K562 (cell line): ENCODE results near the gene CD74. TPM values are rescaled to one million over a fixed set of nuclear protein-coding genes. Genes with fewer than 3 reads are reported as not detected.
"Not testable (repeated sequence)": the region's sequence is repeated elsewhere in the genome, so short reads cannot be mapped to it uniquely, and the experiment has no call there.

ENCODE experiments used
- ATAC-seq: fragments of 200-7000 bp; cut with Tn5 transposase; 3 replicates; pipeline ENCODE4 v1.9.1; 2020; ENCODE audit warnings: moderate library complexity
- BruUV-seq: library from RNA; stranded (reverse); fragments of 400-500 nt; replicated peaks from 2 replicates; lab custom pipeline; 2021; lab: Mats Ljungman, UMichigan
- CTCF ChIA-PET: fragments of 300-600 bp; formaldehyde crosslinking; extraction: SDS; loops from one replicate; lab custom pipeline; 2021; ENCODE audit warnings: low intra/inter-chr PET ratio; lab: Yijun Ruan, JAX
- POLR2A ChIA-PET: fragments of 300-600, 350-650 bp; sonication (Branson Sonifier 250); formaldehyde crosslinking; extraction: SDS; loops from one replicate; lab custom pipeline; 2021; ENCODE audit warnings: antibody characterized with exemption, inconsistent platforms; lab: Yijun Ruan, JAX
- DNase-seq, 4 experiments: peaks; one replicate each; pipeline versions ENCODE4 v3.0.0 to v3.0.0-alpha.2; 2011 to 2018; ENCODE audit warnings: low spot score in 3 of 4, mixed read lengths in 3 of 4; ENCODE audit errors: extremely low read depth in 1 of 4
- FAIRE-seq: peaks from 2 replicates; lab custom pipeline; 2011; peaks lifted over from hg19 to GRCh38; lab: Jason Lieb, UNC
- H2AFZ ChIP-seq: 2 replicates; pipeline ENCODE4 v1.6.0; 2011; ENCODE audit warnings: low read depth, low read length, control low read depth, inconsistent platforms
- H3K27ac ChIP-seq: fragments of 200-600 bp; 3 replicates; pipeline ENCODE4 v1.8.0; 2011; ENCODE audit warnings: low read depth, mild to moderate bottlenecking, control low read depth, inconsistent platforms, low read length, moderate library complexity, mixed read lengths; ENCODE audit errors: extremely low read depth
- H3K27me3 ChIP-seq, 2 experiments: fragments of 300-600 bp in 1 of 2; 2 replicates in 1 of 2; 3 replicates in 1 of 2; pipeline versions ENCODE4 v1.6.0 to v1.8.0; 2011; ENCODE audit warnings: inconsistent platforms in 2 of 2, low read length in 2 of 2, mild to moderate bottlenecking in 1 of 2, mixed read lengths in 1 of 2, moderate library complexity in 1 of 2; ENCODE audit not compliant: control insufficient read depth in 2 of 2, insufficient read depth in 2 of 2
- H3K36me3 ChIP-seq: fragments of 300-600 bp; 3 replicates; pipeline ENCODE4 v1.8.0; 2011; ENCODE audit warnings: mild to moderate bottlenecking, low read length, inconsistent platforms; ENCODE audit not compliant: control insufficient read depth, insufficient read depth
- H3K4me1 ChIP-seq, 2 experiments: fragments of 200-600 bp in 1 of 2; replicated peaks in 1 of 2; 2 replicates in 1 of 2; 3 replicates in 1 of 2; pipeline versions ENCODE4 v1.5.1 to v1.8.0; 2011; ENCODE audit warnings: inconsistent platforms in 2 of 2, low read length in 2 of 2, mild to moderate bottlenecking in 1 of 2, mixed read lengths in 1 of 2, moderate library complexity in 1 of 2; ENCODE audit not compliant: control insufficient read depth in 2 of 2, insufficient read depth in 2 of 2
- H3K4me2 ChIP-seq: 2 replicates; pipeline ENCODE4 v1.6.1; 2011; ENCODE audit warnings: low read length, control low read depth, inconsistent platforms, mixed read lengths; ENCODE audit not compliant: insufficient read depth
- H3K4me3 ChIP-seq: fragments of 200-600 bp; sonication (generic), shearing (Covaris generic); 2 replicates; pipeline ENCODE4 v1.5.1; 2016; ENCODE audit warnings: control low read depth, inconsistent platforms
- H3K79me2 ChIP-seq: fragments of 200-600 bp; 3 replicates; pipeline ENCODE4 v1.8.0; 2011; ENCODE audit warnings: low read length, inconsistent platforms; ENCODE audit not compliant: control insufficient read depth, insufficient read depth
- H3K9ac ChIP-seq, 2 experiments: 2 replicates each; pipeline versions ENCODE4 v1.6.0 to v1.6.1; 2011; ENCODE audit warnings: low read depth in 2 of 2, low read length in 2 of 2, control low read depth in 1 of 2, inconsistent platforms in 1 of 2, mild to moderate bottlenecking in 1 of 2, mixed read lengths in 1 of 2; ENCODE audit not compliant: insufficient read depth in 1 of 2
- H3K9me1 ChIP-seq: one replicate; pipeline ENCODE4 v1.6.0; 2011; ENCODE audit warnings: inconsistent platforms, mild to moderate bottlenecking, low read length, moderate library complexity; ENCODE audit not compliant: control insufficient read depth, insufficient read depth
- H3K9me3 ChIP-seq: replicated peaks from 2 replicates; pipeline ENCODE4 v1.5.1; 2011; ENCODE audit warnings: low read depth, low read length, inconsistent platforms; ENCODE audit not compliant: control insufficient read depth, insufficient read depth
- H4K20me1 ChIP-seq: replicated peaks from 2 replicates; pipeline ENCODE4 v1.6.1; 2011; ENCODE audit warnings: low read length, inconsistent platforms, mixed read lengths; ENCODE audit not compliant: control insufficient read depth, insufficient read depth
- SPI1 ChIP-seq: IDR thresholded peaks from 2 replicates; pipeline ENCODE4 v1.6.1; 2011; ENCODE audit warnings: low read depth, low read length, control low read depth, borderline replicate concordance
- ZBTB33 ChIP-seq: sonication (generic); formaldehyde crosslinking; IDR thresholded peaks from 2 replicates; pipeline ENCODE4 v1.8.1; 2023; ENCODE audit warnings: mild to moderate bottlenecking, missing genetic modification reagents
- WGBS: fragments of 100-300 bp; shearing (Covaris generic); methylation state at CpG from one replicate; pipeline ENCODE4 v1.1.6; 2016; ENCODE audit warnings: low coverage, mixed read lengths; ENCODE audit not compliant: insufficient coverage; ENCODE audit errors: missing lambda C conversion rate; 5-methylcytosine and 5-hydroxymethylcytosine counted together
- in situ Hi-C: fragments of 300-500 bp; cut with MboI; formaldehyde crosslinking; loops from 4 replicates; pipeline ENCODE4 v1.15.0; 2018; ENCODE audit warnings: inconsistent platforms, mixed read lengths
- intact Hi-C: fragments of 100-400 bp; cut with micrococcal nuclease; formaldehyde crosslinking; loops from 2 replicates; pipeline ENCODE4 v1.14.2; 2022
- polyA plus RNA-seq, 8 experiments: library from polyadenylated mRNA; depleted of rRNA in 4 of 8; stranded (reverse) in 5 of 8; unstranded in 3 of 8; fragments of >200 nt; fragmentation: Nextera tagmentation in 2 of 8; fragmentation: Illumina TruSeq in 1 of 8; extraction: Ambion mirVana in 2 of 8; extraction: Trizol in 1 of 8; gene quantifications; 2 replicates each; pipeline versions ENCODE4 v1.2.1 to v1.2.3, GENCODE V29; 2011 to 2014; ENCODE audit warnings: inconsistent platforms in 1 of 8, missing spikeins in 1 of 8
- total RNA-seq, 7 experiments: library from RNA; depleted of rRNA in 6 of 7; stranded (reverse); fragments of >200 nt in 6 of 7; fragmentation: Illumina TruSeq in 2 of 7; extraction: Trizol in 2 of 7; gene quantifications; 2 replicates each; pipeline versions ENCODE4 v1.2.1 to v1.2.3, GENCODE V29; 2011 to 2021; ENCODE audit warnings: low replicate concordance in 1 of 7

CD74 gene
- total and polyA plus RNA-seq, 9 of the 15 experiments (the other 6 are each of a cell fraction or from before 2014, with no cell fraction given), result 0.07 to 4.8 (median 0.32) TPM

GRCh38 chr5:150454027-150454426, 41.3 kb upstream of the CD74 start:
- in situ Hi-C loops, result loop anchor here (10.0 kb wide), 2 partner anchors 201 to 391 kb away; partner anchors contain the start of gene IRGM

More at GRCh38 chr5:150454027-150454426, 41.3 kb upstream of the CD74 start:
- intact Hi-C loops, result loop anchor here (10.0 kb wide), 1 partner anchor 321 kb away; the partner anchor contains the start of gene SMIM3
- BruUV-seq, ATAC-seq, H4K20me1 ChIP-seq, H3K4me3 ChIP-seq, H3K36me3 ChIP-seq, CTCF ChIA-PET, POLR2A ChIA-PET, H3K79me2 ChIP-seq, FAIRE-seq, H3K27me3 ChIP-seq, H3K9me3 ChIP-seq, DNase-seq, H3K9ac ChIP-seq, H3K4me2 ChIP-seq, H3K9me1 ChIP-seq, H3K27ac ChIP-seq: not testable (repeated sequence)
- TF ChIP-seq ZBTB33, result 0 out of 2 replicates have a peak, but pooled peaks have one; percentile 33
- TF ChIP-seq SPI1, result peak; percentile 44; the same call in 1 of the 2 replicates
- H3K4me1 ChIP-seq, result peaks cover 7 to 13% of the 10 kb centered on the region in 2 experiments; a peak in 4 of 5 replicates
- 36% methylated on average over 6 of the region's 8 CpGs for WGBS
- peak overlapping the region; percentile 44; the same call in 1 of the 2 replicates for H2AFZ ChIP-seq
